Memory B cell (primary cell): Measurements from ENCODE around the gene APOBR.
"Not testable (repeated sequence)": the region's sequence is repeated elsewhere in the genome, so short reads cannot be mapped to it uniquely, and the experiment has no call there.

Source experiments
- ATAC-seq: fragments of 150-1000 bp; cut with Tn5 transposase; 2 replicates; pipeline ENCODE4 v1.10.0; 2021; ENCODE audit warnings: low read depth, mild to moderate bottlenecking, moderate library complexity
- DNase-seq, 2 donors: peaks; one replicate each; pipeline ENCODE4 v3.0.0; 2022; ENCODE audit warnings: low spot score in 2 of 2
- H3K27ac Mint-ChIP-seq: one replicate; pipeline ENCODE4 v1.8.0; 2022; ENCODE audit warnings: mild to moderate bottlenecking, moderate library complexity, mixed read lengths
- H3K27me3 Mint-ChIP-seq: one replicate; pipeline ENCODE4 v1.8.0; 2022; ENCODE audit warnings: mixed read lengths
- H3K36me3 Mint-ChIP-seq: one replicate; pipeline ENCODE4 v1.8.0; 2022; ENCODE audit warnings: mild to moderate bottlenecking, mixed read lengths
- H3K4me1 Mint-ChIP-seq: one replicate; pipeline ENCODE4 v1.8.0; 2022; ENCODE audit warnings: mixed read lengths
- H3K4me3 Mint-ChIP-seq: one replicate; pipeline ENCODE4 v1.8.0; 2022; ENCODE audit warnings: mild to moderate bottlenecking, moderate library complexity, mixed read lengths
- H3K9me3 Mint-ChIP-seq: one replicate; pipeline ENCODE4 v1.8.0; 2022; ENCODE audit warnings: mixed read lengths

Gene APOBR

DNA sequence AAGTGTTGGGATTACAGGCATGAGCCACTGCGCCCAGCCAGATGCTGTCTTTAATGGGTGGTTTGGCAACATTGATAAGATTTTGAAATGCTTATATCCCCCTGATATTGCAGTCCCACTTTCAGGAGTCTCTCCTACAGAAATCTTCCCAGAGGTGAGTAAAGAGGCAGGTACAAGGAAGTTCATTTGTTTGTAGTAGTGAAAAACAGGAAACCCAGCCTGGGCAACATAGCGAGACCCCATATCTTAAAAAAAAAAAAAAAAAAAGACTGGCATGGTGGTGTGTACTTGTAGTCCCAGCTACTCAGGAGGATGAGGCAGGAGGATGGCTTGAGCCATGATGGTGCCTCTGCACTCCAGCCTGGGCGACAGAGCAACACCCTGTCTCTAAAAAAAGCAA lies 50.6 kb downstream of the APOBR start:
- H3K36me3 Mint-ChIP-seq = no peaks in the 10 kb centered on the region
- H3K27me3 Mint-ChIP-seq = peaks cover 10% of the 10 kb centered on the region
- peaks cover 6% of the 10 kb centered on the region for H3K4me1 Mint-ChIP-seq
- DNase-seq (no peak), ATAC-seq (no peak)
- H3K4me3 Mint-ChIP-seq = no peak overlapping the region
- H3K9me3 Mint-ChIP-seq = no peaks in the 10 kb centered on the region
- no peak overlapping the region for H3K27ac Mint-ChIP-seq

- H3K27me3 Mint-ChIP-seq, H3K27ac Mint-ChIP-seq, ATAC-seq, DNase-seq, H3K9me3 Mint-ChIP-seq, H3K4me3 Mint-ChIP-seq, H3K4me1 Mint-ChIP-seq, H3K36me3 Mint-ChIP-seq: not testable (repeated sequence)
These were observed 51.5 kb downstream of the APOBR start for GRCh38 chr16:28545964-28546363.

GRCh38 chr16:28546626-28547025 lies 52.2 kb downstream of the APOBR start:
- Mint-ChIP-seq H3K27ac (no peak overlapping the region), H3K27me3 (peaks cover 8% of the 10 kb centered on the region), H3K4me3 (no peak overlapping the region), H3K9me3 (no peaks in the 10 kb centered on the region), H3K4me1 (peaks cover 6% of the 10 kb centered on the region), H3K36me3 (no peaks in the 10 kb centered on the region)
- no peak for DNase-seq
- ATAC-seq = no peak

GRCh38 chr16:28548306-28548802 lies 53.9 kb downstream of the APOBR start:
- Mint-ChIP-seq H3K27ac (no peak overlapping the region), H3K36me3 (no peaks in the 10 kb centered on the region), H3K4me3 (no peak overlapping the region), H3K27me3 (peaks cover 6% of the 10 kb centered on the region), H3K4me1 (peaks cover 3% of the 10 kb centered on the region), H3K9me3 (no peaks in the 10 kb centered on the region)
- ATAC-seq (no peak), DNase-seq (no peak)
